ENCODE data around the gene PIP5K1C. TPM values are rescaled to one million over a fixed set of nuclear protein-coding genes. Genes with fewer than 3 reads are reported as not detected.

The PIP5K1C gene
- total RNA-seq, 2 experiments from 2014 or later: 19.7 to 20.0 TPM

DNA sequence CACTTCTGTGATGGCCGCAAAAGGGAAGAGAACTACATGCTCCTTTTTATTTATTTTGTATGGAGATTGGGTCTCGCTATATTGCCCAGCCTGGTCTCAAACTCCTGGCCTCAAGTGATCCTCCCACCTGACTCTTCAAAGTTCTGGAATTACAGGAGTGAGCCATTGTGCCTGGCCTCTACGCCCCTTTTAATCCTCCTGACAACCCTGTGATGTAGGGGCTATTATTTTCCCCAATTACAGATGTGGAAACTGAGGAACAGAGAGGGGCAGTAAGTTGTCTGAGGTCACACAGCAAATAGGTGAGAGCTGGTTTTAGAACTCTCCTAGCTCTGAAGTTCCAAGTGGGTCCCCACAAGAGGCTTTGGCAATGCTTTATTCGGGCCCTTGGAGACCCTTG lies 19.6 kb upstream of the PIP5K1C start:
- Mint-ChIP-seq H3K4me1 (ENCODE audit: low read depth) (peaks cover 12% of the 10 kb centered on the region), H3K27me3 (ENCODE audit: low read depth) (peaks cover 14% of the 10 kb centered on the region), H3K9me3 (ENCODE audit: insufficient read depth) (no peaks in the 10 kb centered on the region), H3K36me3 (ENCODE audit: low read depth) (no peaks in the 10 kb centered on the region), H3K27ac (no peak overlapping the region), H3K4me3 (no peak overlapping the region)
- ATAC-seq (no peak), DNase-seq (no peak)
- CTCF ChIA-PET: interaction anchor here (1.1 kb wide), 1 partner anchor 102 kb away, joined by 5 read pairs; no protein-coding TSS in a partner anchor
- POLR2A ChIA-PET: interaction anchor here (1.1 kb wide), 1 partner anchor 43 kb away, joined by 3 read pairs; the partner anchor contains the start of gene MRPL54

DNA sequence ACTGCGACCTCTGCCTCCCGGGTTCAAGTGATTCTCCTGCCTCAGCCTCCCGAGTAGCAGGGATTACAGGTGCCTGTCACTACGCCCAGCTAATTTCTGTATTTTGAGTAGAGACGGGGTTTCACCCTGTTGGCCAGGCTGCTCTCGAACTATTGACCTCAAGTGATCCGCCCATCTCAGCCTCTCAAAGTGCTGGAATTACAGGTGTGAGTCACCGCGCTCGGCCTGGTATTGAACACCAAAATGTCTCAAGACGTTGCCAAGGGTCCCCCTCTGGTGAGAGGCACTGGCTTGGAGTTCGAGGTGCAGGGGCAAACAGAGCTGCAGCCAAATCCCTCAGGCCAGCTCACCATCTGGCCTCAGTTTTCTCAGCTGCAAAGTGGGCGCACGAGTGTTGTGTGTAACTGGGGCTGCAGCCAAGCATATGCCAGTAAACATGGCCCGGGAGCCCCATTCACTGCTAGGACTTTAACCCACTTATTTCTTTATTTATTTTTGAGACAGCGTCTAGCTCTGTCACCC lies 15.9 kb upstream of the PIP5K1C start:
- Mint-ChIP-seq H3K4me1 (ENCODE audit: low read depth) (peaks cover 5% of the 10 kb centered on the region), H3K27ac (no peak overlapping the region), H3K27me3 (ENCODE audit: low read depth) (no peaks in the 10 kb centered on the region), H3K4me3 (no peak overlapping the region), H3K36me3 (ENCODE audit: low read depth) (no peaks in the 10 kb centered on the region), H3K9me3 (ENCODE audit: insufficient read depth) (no peaks in the 10 kb centered on the region)
- POLR2A ChIA-PET: no interaction called here
- DNase-seq (no peak), ATAC-seq (no peak)
- CTCF ChIA-PET: no interaction called here

DNA sequence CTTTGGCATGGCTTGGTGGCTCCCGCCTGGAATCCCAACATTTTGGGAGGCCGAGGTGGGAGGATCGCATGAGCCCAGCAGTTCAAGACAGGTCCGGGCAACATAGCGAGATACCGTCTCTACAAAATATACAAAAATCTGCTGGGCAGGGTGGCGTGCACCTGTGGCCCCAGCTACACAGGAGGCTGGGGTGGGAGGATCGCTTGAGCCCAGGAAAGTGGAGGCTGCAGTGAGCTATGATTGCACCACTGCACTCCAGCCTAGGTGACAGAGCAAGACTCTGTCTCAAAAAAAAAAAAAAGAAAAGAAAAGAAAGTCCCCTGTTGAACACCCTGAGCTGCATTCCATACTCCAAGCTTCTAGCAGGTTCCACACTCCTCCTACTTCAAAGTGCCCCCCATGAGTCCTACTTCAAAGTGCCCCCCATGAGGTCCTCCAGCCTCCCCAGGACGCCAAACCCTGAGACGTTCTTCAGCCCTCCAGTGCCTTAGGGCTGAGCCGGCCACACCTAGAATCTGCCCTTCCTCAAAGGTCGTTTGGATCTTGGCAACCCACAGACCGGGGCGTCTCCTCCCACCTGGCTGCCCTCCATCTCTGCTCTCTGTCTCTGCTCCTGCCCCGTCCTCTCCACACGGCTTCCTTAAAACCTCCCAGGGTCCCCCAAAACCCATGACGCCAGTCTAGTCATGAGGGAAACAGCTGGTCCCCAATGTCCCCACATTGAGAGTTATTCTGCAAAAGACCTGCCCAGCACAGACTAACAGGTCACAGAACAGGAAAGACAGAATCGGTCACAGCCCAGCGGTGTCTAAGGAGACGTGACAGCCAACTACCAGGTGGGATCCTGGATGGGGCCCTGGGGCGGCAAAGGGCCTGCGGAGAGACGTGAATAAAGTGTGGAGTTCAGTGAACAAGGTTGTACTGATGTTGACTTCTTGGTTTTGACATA lies 12.7 kb upstream of the PIP5K1C start:
- no peak overlapping the region for H3K4me3 Mint-ChIP-seq

GRCh38 chr19:3710265-3710812 lies 10.1 kb upstream of the PIP5K1C start:
- ChIA-PET POLR2A (interaction anchor here (0.7 kb wide), 1 partner anchor 13 kb away, joined by 3 read pairs; no protein-coding TSS in a partner anchor), CTCF (interaction anchor here (1.0 kb wide), 1 partner anchor 10 kb away, joined by 3 read pairs; the partner anchor contains the start of gene PIP5K1C)
- Mint-ChIP-seq H3K4me3 (no peak overlapping the region), H3K4me1 (ENCODE audit: low read depth) (peaks cover 3% of the 10 kb centered on the region), H3K27me3 (ENCODE audit: low read depth) (no peaks in the 10 kb centered on the region), H3K36me3 (ENCODE audit: low read depth) (no peaks in the 10 kb centered on the region), H3K27ac (no peak overlapping the region), H3K9me3 (ENCODE audit: insufficient read depth) (no peaks in the 10 kb centered on the region)
- DNase-seq (no peak), ATAC-seq (no peak)

More for the DNA sequence above, 12.7 kb upstream of the PIP5K1C start:
- ATAC-seq (no peak), DNase-seq (no peak)
- ChIA-PET CTCF (no interaction called here), POLR2A (no interaction called here)
- Mint-ChIP-seq H3K4me1 (ENCODE audit: low read depth) (peaks cover 3% of the 10 kb centered on the region), H3K9me3 (ENCODE audit: insufficient read depth) (no peaks in the 10 kb centered on the region), H3K36me3 (ENCODE audit: low read depth) (no peaks in the 10 kb centered on the region), H3K27me3 (ENCODE audit: low read depth) (no peaks in the 10 kb centered on the region), H3K27ac (no peak overlapping the region)

GRCh38 chr19:3708207-3708931 lies 8.1 kb upstream of the PIP5K1C start, which contains the start of gene TJP3:
Gene TJP3 (plus strand): TSS chr19:3708384. CDS start chr19:3728433, 20,049 bp downstream.
- DNase-seq: no peak
- no peaks in the 10 kb centered on the region for H3K9me3 Mint-ChIP-seq (ENCODE audit: insufficient read depth)
- no peak within 1 kb of the TSS for H3K27ac Mint-ChIP-seq
- ATAC-seq: no peak
- H3K4me3 Mint-ChIP-seq: no peak within 1 kb of the TSS
- H3K4me1 Mint-ChIP-seq (ENCODE audit: low read depth): peaks cover 3% of the 10 kb centered on the region
- no peaks in the 10 kb centered on the region for H3K36me3 Mint-ChIP-seq (ENCODE audit: low read depth)
- ChIA-PET CTCF (interaction anchor here (1.1 to 1.6 kb wide), 2 partner anchors 43 to 113 kb away, joined by 4 read pairs; no protein-coding TSS in a partner anchor), POLR2A (no interaction called here)
- no peaks in the 10 kb centered on the region for H3K27me3 Mint-ChIP-seq (ENCODE audit: low read depth)

DNA sequence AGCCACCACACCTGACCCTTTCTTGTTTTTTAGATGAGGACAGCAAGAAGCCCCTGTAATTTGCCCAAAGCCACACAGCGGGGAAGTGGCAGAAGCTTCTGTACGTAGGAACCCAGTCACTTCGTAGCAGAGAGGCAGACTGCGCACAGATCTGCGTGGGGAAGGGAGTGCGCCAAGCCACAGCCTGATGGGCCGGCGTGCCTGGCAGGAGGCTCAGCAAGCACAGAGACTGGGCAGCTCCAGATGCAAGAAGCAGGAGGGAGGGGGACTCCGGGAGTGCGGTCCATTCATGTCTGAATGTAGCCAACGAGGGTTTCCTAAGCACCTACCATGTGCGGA lies 7.6 kb upstream of the PIP5K1C start:
- H3K27ac Mint-ChIP-seq: no peak overlapping the region
- H3K36me3 Mint-ChIP-seq (ENCODE audit: low read depth): no peaks in the 10 kb centered on the region
- no peak for DNase-seq
- no peak overlapping the region for H3K4me3 Mint-ChIP-seq
- ChIA-PET POLR2A (no interaction called here), CTCF (interaction anchor here (1.0 to 1.6 kb wide), 3 partner anchors 42 to 114 kb away, joined by 3 to 4 read pairs (median 4); partner anchors contain the start of gene MRPL54)
- H3K9me3 Mint-ChIP-seq (ENCODE audit: insufficient read depth): no peaks in the 10 kb centered on the region
- no peaks in the 10 kb centered on the region for H3K27me3 Mint-ChIP-seq (ENCODE audit: low read depth)
- ATAC-seq: no peak
- H3K4me1 Mint-ChIP-seq (ENCODE audit: low read depth): no peaks in the 10 kb centered on the region

- ATAC-seq: no peak
- DNase-seq: no peak
- Mint-ChIP-seq H3K9me3 (ENCODE audit: insufficient read depth) (no peaks in the 10 kb centered on the region), H3K36me3 (ENCODE audit: low read depth) (no peaks in the 10 kb centered on the region), H3K4me1 (ENCODE audit: low read depth) (peaks cover 20% of the 10 kb centered on the region), H3K4me3 (no peak overlapping the region), H3K27me3 (ENCODE audit: low read depth) (no peaks in the 10 kb centered on the region), H3K27ac (no peak overlapping the region)
- POLR2A ChIA-PET: no interaction called here
- CTCF ChIA-PET: interaction anchor here (0.7 to 1.9 kb wide), 5 partner anchors 9 to 47 kb away, joined by 3 to 7 read pairs (median 3); no protein-coding TSS in a partner anchor
Measured at GRCh38 chr19:3701200-3701599, 932 bp upstream of the PIP5K1C start.

- Mint-ChIP-seq H3K27me3 (ENCODE audit: low read depth) (no peaks in the 10 kb centered on the region), H3K4me1 (ENCODE audit: low read depth) (peaks cover 22% of the 10 kb centered on the region), H3K36me3 (ENCODE audit: low read depth) (no peaks in the 10 kb centered on the region), H3K9me3 (ENCODE audit: insufficient read depth) (no peaks in the 10 kb centered on the region), H3K4me3 (peak overlapping the region; percentile 89), H3K27ac (peak overlapping the region; percentile 75)
- ChIA-PET POLR2A (interaction anchor here (1.4 kb wide), 1 partner anchor 12 kb away, joined by 7 read pairs; no protein-coding TSS in a partner anchor), CTCF (interaction anchor here (1.0 to 2.3 kb wide), 5 partner anchors 10 to 149 kb away, joined by 3 to 15 read pairs (median 5); no protein-coding TSS in a partner anchor)
- DNase-seq (no peak), ATAC-seq (no peak)
Measured at GRCh38 chr19:3699741-3700241, 477 bp downstream of the PIP5K1C start.

GRCh38 chr19:3698974-3699740 lies 1.1 kb downstream of the PIP5K1C start:
- CTCF ChIA-PET: interaction anchor here (1.0 to 2.3 kb wide), 5 partner anchors 9 to 150 kb away, joined by 3 to 15 read pairs (median 4); no protein-coding TSS in a partner anchor
- peak overlapping the region; percentile 75 for H3K27ac Mint-ChIP-seq
- peak overlapping the region; percentile 89 for H3K4me3 Mint-ChIP-seq
- no peaks in the 10 kb centered on the region for H3K9me3 Mint-ChIP-seq (ENCODE audit: insufficient read depth)
- POLR2A ChIA-PET: interaction anchor here (1.4 kb wide), 1 partner anchor 11 kb away, joined by 7 read pairs; no protein-coding TSS in a partner anchor
- DNase-seq: peak; percentile 44
- ATAC-seq: peak; percentile 32
- H3K27me3 Mint-ChIP-seq (ENCODE audit: low read depth): no peaks in the 10 kb centered on the region
- H3K36me3 Mint-ChIP-seq (ENCODE audit: low read depth): no peaks in the 10 kb centered on the region
- H3K4me1 Mint-ChIP-seq (ENCODE audit: low read depth): peaks cover 22% of the 10 kb centered on the region

DNA sequence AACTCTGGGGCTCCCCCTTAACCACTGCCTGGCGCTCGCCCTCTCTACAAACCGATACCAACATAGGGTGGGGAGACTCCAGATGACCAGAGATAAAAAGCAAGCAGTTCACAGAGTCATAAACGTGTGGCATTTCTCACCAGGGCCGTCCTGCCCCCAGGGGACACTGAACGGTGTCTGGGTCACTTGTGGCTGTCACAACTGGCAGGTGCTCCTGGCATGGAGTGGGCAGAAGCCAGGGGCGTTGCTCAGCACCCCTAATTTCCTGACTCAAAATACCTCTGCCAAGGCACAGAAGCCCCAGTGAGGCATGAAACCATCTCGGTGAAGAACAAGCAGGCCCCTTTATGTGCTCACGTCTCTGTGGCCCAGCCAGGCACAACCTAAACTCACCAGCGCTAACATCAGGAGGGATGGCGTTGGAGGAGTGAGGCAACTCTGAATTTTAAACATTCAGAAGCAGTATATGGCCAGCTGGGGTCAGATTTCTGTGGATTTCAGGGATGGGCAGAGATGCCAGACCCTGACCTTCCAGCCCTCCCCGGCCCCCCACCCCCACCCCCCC lies 1.8 kb downstream of the PIP5K1C start:
- Mint-ChIP-seq H3K4me1 (ENCODE audit: low read depth) (peaks cover 22% of the 10 kb centered on the region), H3K36me3 (ENCODE audit: low read depth) (no peaks in the 10 kb centered on the region), H3K9me3 (ENCODE audit: insufficient read depth) (no peaks in the 10 kb centered on the region), H3K4me3 (no peak overlapping the region), H3K27ac (peak overlapping the region; percentile 33), H3K27me3 (ENCODE audit: low read depth) (no peaks in the 10 kb centered on the region)
- no peak for DNase-seq
- CTCF ChIA-PET: interaction anchor here (1.1 to 2.3 kb wide), 6 partner anchors 10 to 64 kb away, joined by 3 to 15 read pairs (median 4); partner anchors contain the start of gene MRPL54
- ATAC-seq: no peak
- POLR2A ChIA-PET: no interaction called here

All from activated CD8-positive, alpha-beta T cell treated with anti-CD3 and anti-CD28 coated beads, Interleukin-2, amount 10 ng/mL, durations not matched to agents 7 days and 5 days (primary cell).